Measurements from ENCODE around the gene SOCS4. TPM values are rescaled to one million over a fixed set of nuclear protein-coding genes. Genes with fewer than 3 reads are reported as not detected.
"Not testable (repeated sequence)": the region's sequence is repeated elsewhere in the genome, so short reads cannot be mapped to it uniquely, and the experiment has no call there.

SOCS4 gene
- total RNA-seq, 1 experiment from 2014 or later, result 33.0 TPM

- H3K9me3 ChIP-seq (replicated peaks); H3K4me3 ChIP-seq; H3K27me3 ChIP-seq; H3K27ac ChIP-seq; DNase-seq; H3K4me1 ChIP-seq: not testable (repeated sequence)
- peaks cover 56% of the 10 kb centered on the region for H3K36me3 ChIP-seq
These were observed 37.9 kb downstream of the SOCS4 start for GRCh38 chr14:55064896-55065295.

DNA sequence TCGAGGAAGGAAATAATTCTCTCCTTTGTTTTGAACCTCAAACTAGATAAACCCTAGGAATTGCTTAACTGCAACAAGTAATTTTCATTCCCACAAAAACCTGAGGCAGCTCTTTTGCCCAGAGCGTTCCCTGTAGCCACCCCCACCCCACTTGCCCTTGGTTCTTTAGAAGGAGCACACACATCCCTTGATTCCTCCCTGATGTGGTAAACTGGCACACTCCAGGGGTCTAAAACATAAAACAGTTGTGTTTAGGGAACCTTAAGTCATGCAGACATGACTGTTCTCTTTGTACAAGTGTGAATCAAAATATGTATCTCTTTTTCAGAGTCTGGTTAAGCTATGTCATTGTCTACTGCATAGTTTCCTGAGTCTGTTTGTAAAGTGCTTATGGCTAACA is 38.4 kb downstream of the SOCS4 start:
- no peaks in the 10 kb centered on the region for H3K9me3 ChIP-seq (replicated peaks)
- H3K36me3 ChIP-seq, result peaks cover 54% of the 10 kb centered on the region
- no peaks in the 10 kb centered on the region for H3K27me3 ChIP-seq
- no peaks in the 10 kb centered on the region for H3K4me1 ChIP-seq
- DNase-seq, result no peak
- H3K27ac ChIP-seq, result no peak overlapping the region
- no peak overlapping the region for H3K4me3 ChIP-seq

DNA sequence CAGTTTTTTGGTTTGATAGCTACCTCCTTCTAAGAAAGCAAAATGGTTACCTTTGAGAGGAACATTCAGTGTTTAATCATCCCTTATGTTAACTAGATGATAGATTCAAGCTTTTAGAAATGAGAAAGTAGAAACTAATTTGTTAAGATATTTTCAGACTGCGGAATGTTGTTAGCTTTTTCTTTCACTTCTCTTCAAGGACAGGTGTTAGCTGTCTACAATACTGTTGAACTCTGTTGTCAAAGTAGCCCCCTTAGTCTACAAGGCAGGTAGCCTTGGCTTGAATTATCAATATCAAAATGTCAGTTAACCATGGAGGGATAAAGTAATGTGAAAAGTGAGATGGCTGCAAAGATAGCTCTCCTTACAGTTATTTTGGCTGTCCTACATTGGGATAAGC is 39.2 kb downstream of the SOCS4 start:
- Histone ChIP-seq H3K4me3 (no peak overlapping the region), H3K27me3 (no peaks in the 10 kb centered on the region), H3K4me1 (no peaks in the 10 kb centered on the region), H3K27ac (no peak overlapping the region), H3K9me3 (replicated peaks) (no peaks in the 10 kb centered on the region), H3K36me3 (peaks cover 46% of the 10 kb centered on the region)
- no peak for DNase-seq

DNA sequence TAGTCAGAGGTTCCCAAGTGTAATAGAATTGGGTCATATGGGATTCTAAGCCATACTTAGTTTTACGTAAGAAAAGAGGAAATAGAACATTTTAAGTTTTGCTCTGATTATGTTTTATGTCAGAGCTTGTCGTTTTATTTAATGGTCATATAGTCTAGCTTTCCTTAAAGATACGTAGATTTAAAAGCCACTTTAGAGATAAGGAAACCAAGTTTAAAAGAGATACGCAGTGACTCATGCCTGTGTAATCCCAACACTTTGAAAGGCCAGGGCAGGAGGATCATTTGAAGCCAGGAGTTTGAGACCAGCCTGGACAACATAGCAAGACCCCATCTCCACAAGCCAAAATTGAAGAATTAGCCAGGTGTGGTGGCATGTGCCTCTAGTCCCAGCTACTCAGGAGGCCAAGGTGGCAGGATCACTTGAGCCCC is 44.0 kb downstream of the SOCS4 start:
- Histone ChIP-seq H3K4me3 (no peak overlapping the region), H3K27me3 (no peaks in the 10 kb centered on the region), H3K36me3 (peaks cover 10% of the 10 kb centered on the region), H3K9me3 (replicated peaks) (no peaks in the 10 kb centered on the region), H3K27ac (no peak overlapping the region), H3K4me1 (peaks cover 5% of the 10 kb centered on the region)
- DNase-seq, result no peak

GRCh38 chr14:55071870-55072640 is 45.0 kb downstream of the SOCS4 start:
- H3K4me1 ChIP-seq, result peaks cover 5% of the 10 kb centered on the region
- H3K27me3 ChIP-seq, result no peaks in the 10 kb centered on the region
- DNase-seq, result no peak
- H3K9me3 ChIP-seq (replicated peaks), result no peaks in the 10 kb centered on the region
- peaks cover 6% of the 10 kb centered on the region; the same call in 1 of the 2 replicates for H3K36me3 ChIP-seq
- H3K27ac ChIP-seq, result no peak overlapping the region
- no peak overlapping the region for H3K4me3 ChIP-seq

DNA sequence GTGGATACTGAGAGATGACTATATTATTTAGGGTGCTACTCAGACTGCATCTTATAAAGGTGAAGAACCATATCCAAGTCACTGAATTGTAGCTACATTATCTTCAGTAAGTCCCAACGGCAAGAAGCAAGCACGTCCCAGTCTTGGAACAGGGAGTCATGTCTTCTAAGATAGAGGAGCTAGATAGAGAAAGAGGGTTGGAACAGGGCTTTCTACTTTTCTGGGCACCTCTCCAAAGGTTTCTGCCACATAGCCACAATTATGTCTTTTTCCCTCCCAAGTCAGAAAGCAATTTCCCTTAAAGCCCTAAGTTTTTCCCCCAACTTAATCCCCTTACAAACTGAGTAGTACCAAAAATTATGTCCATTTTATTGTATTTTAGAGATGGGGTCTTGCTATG is 46.8 kb downstream of the SOCS4 start:
- no peak for DNase-seq
- Histone ChIP-seq H3K27me3 (no peaks in the 10 kb centered on the region), H3K27ac (no peak overlapping the region), H3K4me1 (peaks cover 16% of the 10 kb centered on the region), H3K4me3 (no peak overlapping the region), H3K9me3 (replicated peaks) (no peaks in the 10 kb centered on the region), H3K36me3 (no peaks in the 10 kb centered on the region)

- no peaks in the 10 kb centered on the region for H3K36me3 ChIP-seq
- no peaks in the 10 kb centered on the region for H3K9me3 ChIP-seq (replicated peaks)
- no peak overlapping the region for H3K4me3 ChIP-seq
- peaks cover 20% of the 10 kb centered on the region for H3K4me1 ChIP-seq
- H3K27me3 ChIP-seq, result no peaks in the 10 kb centered on the region
- no peak overlapping the region for H3K27ac ChIP-seq
- peak in 1 of 2 experiments; percentile 56 for DNase-seq
These were observed 47.6 kb downstream of the SOCS4 start for GRCh38 chr14:55074662-55075061.

DNA sequence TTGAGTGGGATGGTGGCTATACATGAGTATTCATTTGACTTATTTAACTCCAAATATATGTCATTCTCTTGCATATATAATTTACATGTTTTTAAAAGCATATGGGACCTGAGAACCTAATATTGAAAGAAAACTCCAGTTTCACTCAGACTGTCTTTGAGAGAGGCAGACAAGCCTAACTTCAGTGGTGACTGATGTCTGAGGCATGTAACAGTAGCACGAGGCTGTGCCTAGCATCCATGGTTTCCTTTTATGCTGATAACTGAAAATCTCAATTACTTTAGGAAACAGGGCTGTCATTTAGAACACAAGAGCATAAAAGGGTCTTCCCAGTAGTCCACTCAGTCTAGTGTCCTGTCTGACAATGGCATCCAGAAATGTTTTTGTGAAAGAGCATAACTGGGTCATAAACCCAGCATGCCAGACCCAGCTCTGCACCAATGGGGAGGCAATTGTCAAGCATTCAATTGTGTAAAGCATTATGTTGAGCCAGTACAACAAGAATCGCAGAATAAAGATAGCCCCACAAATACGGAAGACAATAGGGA is 48.7 kb downstream of the SOCS4 start:
- Histone ChIP-seq H3K27ac (no peak overlapping the region), H3K4me1 (peaks cover 20% of the 10 kb centered on the region), H3K9me3 (replicated peaks) (no peaks in the 10 kb centered on the region), H3K27me3 (no peaks in the 10 kb centered on the region), H3K36me3 (no peaks in the 10 kb centered on the region), H3K4me3 (no peak overlapping the region)
- no peak for DNase-seq

DNA sequence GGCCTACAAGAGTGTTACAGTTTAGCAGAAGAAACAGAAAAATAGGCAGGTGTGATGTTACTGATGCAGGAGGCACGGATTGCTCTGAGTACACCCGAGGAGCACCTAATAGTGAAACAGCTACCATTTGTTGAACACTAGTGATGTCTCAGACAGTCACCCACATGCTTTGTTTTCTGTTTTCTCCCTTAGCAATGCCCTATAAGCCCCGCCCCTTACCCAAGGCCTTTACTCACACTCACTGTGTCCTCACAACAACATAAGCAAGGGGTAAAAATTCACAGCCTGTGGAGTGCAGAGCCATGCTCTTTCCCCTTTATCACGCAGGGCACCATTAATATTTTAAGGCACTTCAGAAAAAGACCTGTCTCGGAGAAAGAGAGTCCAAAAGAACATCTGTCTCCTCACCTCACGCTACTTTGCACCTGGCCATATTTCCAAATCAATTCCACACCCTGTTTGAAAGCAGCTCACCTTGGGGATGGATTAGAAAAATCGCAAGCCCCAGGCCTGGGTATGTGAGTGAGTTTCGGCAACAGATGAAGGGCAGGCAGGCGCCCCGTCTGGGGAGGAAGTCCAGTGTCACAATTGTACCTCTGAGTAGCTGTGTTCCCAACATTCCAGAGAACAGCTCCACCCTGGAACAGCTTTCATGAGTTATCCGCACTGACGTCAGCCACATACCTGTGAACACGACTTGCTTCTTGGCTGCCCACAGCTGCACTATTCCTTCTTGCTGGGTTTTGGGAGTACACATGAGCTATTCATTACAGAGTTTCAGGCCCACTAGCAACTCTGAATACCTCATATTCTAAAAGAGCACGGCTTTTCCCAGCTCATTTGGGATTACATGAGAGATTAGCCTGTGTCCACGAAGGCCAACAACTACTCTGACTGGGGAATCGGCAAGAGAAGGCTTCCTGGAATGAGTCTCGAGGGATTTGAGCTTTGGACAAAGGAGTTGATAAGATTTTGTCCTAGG is 50.4 kb downstream of the SOCS4 start:
- H3K4me1 ChIP-seq, result peaks cover 20% of the 10 kb centered on the region
- no peaks in the 10 kb centered on the region for H3K9me3 ChIP-seq (replicated peaks)
- H3K27ac ChIP-seq, result peak overlapping the region; percentile 57
- peak; percentile 60 for DNase-seq
- no peaks in the 10 kb centered on the region for H3K27me3 ChIP-seq
- peak overlapping the region; percentile 25 for H3K4me3 ChIP-seq
- H3K36me3 ChIP-seq, result no peaks in the 10 kb centered on the region

DNA sequence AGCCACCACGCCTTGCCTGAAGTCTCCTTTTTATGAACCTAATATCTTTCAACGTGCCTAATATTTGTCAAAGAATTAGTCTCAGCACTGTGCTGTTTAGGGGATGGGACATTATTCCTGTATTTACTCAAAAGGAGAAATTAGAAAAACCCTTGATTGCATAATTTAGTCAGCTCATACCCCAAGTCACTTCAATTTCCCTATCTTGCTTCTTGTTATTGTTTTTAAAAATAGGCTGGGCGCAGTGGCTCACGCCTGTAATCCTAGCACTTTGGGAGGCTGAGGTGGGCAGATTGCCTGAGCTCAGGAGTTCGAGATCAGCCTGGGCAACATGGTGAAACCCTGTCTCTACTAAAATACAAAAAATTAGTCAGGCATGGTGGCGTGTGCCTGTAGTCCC is 52.9 kb downstream of the SOCS4 start:
- not testable (repeated sequence) for H3K4me3 ChIP-seq; H3K27me3 ChIP-seq; H3K27ac ChIP-seq; H3K36me3 ChIP-seq; DNase-seq; H3K9me3 ChIP-seq (replicated peaks)
- H3K4me1 ChIP-seq, result peaks cover 15% of the 10 kb centered on the region

GRCh38 chr14:55084401-55085059 is 57.5 kb downstream of the SOCS4 start:
- Histone ChIP-seq H3K27ac (no peak overlapping the region), H3K4me1 (0 out of 2 replicates have a peak, but pooled peaks cover 3% of the 10 kb centered on the region), H3K36me3 (no peaks in the 10 kb centered on the region), H3K4me3 (no peak overlapping the region), H3K27me3 (no peaks in the 10 kb centered on the region), H3K9me3 (replicated peaks) (no peaks in the 10 kb centered on the region)
- no peak for DNase-seq

- H3K36me3 ChIP-seq, result no peaks in the 10 kb centered on the region
- no peak overlapping the region for H3K4me3 ChIP-seq
- no peaks in the 10 kb centered on the region for H3K27me3 ChIP-seq
- no peak for DNase-seq
- H3K9me3 ChIP-seq (replicated peaks), result no peaks in the 10 kb centered on the region
- 0 out of 2 replicates have a peak, but pooled peaks cover 3% of the 10 kb centered on the region for H3K4me1 ChIP-seq
- no peak overlapping the region for H3K27ac ChIP-seq
These were observed 58.1 kb downstream of the SOCS4 start for GRCh38 chr14:55085060-55085660.

- H3K4me1 ChIP-seq, result 0 out of 2 replicates have a peak, but pooled peaks cover 3% of the 10 kb centered on the region
- H3K4me3 ChIP-seq, result no peak overlapping the region
- H3K27ac ChIP-seq, result no peak overlapping the region
- no peak for DNase-seq
- H3K27me3 ChIP-seq, result no peaks in the 10 kb centered on the region
- no peaks in the 10 kb centered on the region for H3K36me3 ChIP-seq
- no peaks in the 10 kb centered on the region for H3K9me3 ChIP-seq (replicated peaks)
These were observed 59.9 kb downstream of the SOCS4 start for GRCh38 chr14:55086938-55087337.

GRCh38 chr14:55088356-55088755 is 61.3 kb downstream of the SOCS4 start:
- no peak for DNase-seq
- H3K4me1 ChIP-seq, result 0 out of 2 replicates have a peak, but pooled peaks cover 3% of the 10 kb centered on the region
- no peak overlapping the region for H3K27ac ChIP-seq
- no peaks in the 10 kb centered on the region for H3K27me3 ChIP-seq
- no peaks in the 10 kb centered on the region for H3K36me3 ChIP-seq
- H3K4me3 ChIP-seq, result no peak overlapping the region
- no peaks in the 10 kb centered on the region for H3K9me3 ChIP-seq (replicated peaks)

All from SJCRH30 (cell line).